Stomach (tissue), 4 donors: ENCODE results near the gene MYMX.

Experiments used
- CTCF ChIP-seq, 7 experiments: fragments of 450-650 bp in 4 of 7; fragments of 200-600 bp in 3 of 7; sonication (generic) in 3 of 7; IDR thresholded peaks; one replicate each; pipeline ENCODE4 v1.5.1; 2016 to 2019; ENCODE audit warnings: antibody characterized with exemption in 7 of 7, control low read depth in 2 of 7, mild to moderate bottlenecking in 1 of 7
- EP300 ChIP-seq: sonication (generic); formaldehyde crosslinking; IDR thresholded peaks from one replicate; pipeline ENCODE4 v1.6.1; 2017; ENCODE audit warnings: antibody characterized with exemption
- POLR2A ChIP-seq, 4 donors: fragments of 450-650 bp; IDR thresholded peaks; one replicate each; pipeline ENCODE4 v1.6.1; 2016; ENCODE audit warnings: antibody characterized with exemption in 4 of 4, control low read depth in 2 of 4, mild to moderate bottlenecking in 1 of 4, moderate library complexity in 1 of 4

- no peak for TF ChIP-seq POLR2A (IDR thresholded peaks at IDR 0.05)
- TF ChIP-seq CTCF (IDR thresholded peaks at IDR 0.05): no peak
- TF ChIP-seq EP300: no peak
Observed at GRCh38 chr6:44254191-44255104, 37.7 kb downstream of the MYMX start.
